ENCODE measurements around the gene NMT2. TPM values are rescaled to one million over a fixed set of nuclear protein-coding genes. Genes with fewer than 3 reads are reported as not detected.

Gene NMT2
- total RNA-seq, 4 donors from 2014 or later = 15.7 to 19.4 (median 18.4) TPM

GRCh38 chr10:15169555-15170401 is 1.3 kb upstream of the NMT2 start:
- TF ChIP-seq EP300 (IDR thresholded peaks at IDR 0.05) = no peak
- no peak for TF ChIP-seq POLR2A (IDR thresholded peaks at IDR 0.05)
- TF ChIP-seq CTCF (IDR thresholded peaks at IDR 0.05) = no peak
- no peak for TF ChIP-seq POLR2AphosphoS5 (IDR thresholded peaks at IDR 0.05)
- WGBS, 2 donors (ENCODE audit: low coverage in 1 of 2) = 55% methylated on average over 10 to 11 of the region's 16 CpGs
- ATAC-seq = no peak
- no peaks in the 10 kb centered on the region for H3K9me3 ChIP-seq
- peak overlapping the region in 1 of 2 donors; percentile 33 for H3K4me3 ChIP-seq
- H3K27me3 ChIP-seq = no peaks in the 10 kb centered on the region
- H3K27ac ChIP-seq = peak overlapping the region in 3 of 4 donors; percentile 59 to 72 (median 63)
- no peaks in the 10 kb centered on the region for H3K36me3 ChIP-seq
- peaks cover 0 to 33% (median 13%) of the 10 kb centered on the region in 3 donors for H3K4me1 ChIP-seq

- no peaks in the 10 kb centered on the region for H3K9me3 ChIP-seq
- TF ChIP-seq EP300 (IDR thresholded peaks at IDR 0.05) (no peak), POLR2AphosphoS5 (IDR thresholded peaks at IDR 0.05) (no peak), POLR2A (IDR thresholded peaks at IDR 0.05) (no peak)
- no peaks in the 10 kb centered on the region for H3K27me3 ChIP-seq
- peak overlapping the region in 1 of 2 donors; percentile 33 for H3K4me3 ChIP-seq
- H3K27ac ChIP-seq = peak overlapping the region in 3 of 4 donors; percentile 59 to 72 (median 63)
- peaks cover 0 to 33% (median 13%) of the 10 kb centered on the region in 3 donors for H3K4me1 ChIP-seq
- 25 to 46% methylated on average over 5 to 7 of the region's 44 CpGs for WGBS, 2 donors (ENCODE audit: low coverage in 1 of 2)
- H3K36me3 ChIP-seq = no peaks in the 10 kb centered on the region
- peak; percentile 80 for ATAC-seq
These were observed 477 bp upstream of the NMT2 start for GRCh38 chr10:15168786-15169554.

- 3% methylated on average over 11 to 12 of the region's 54 CpGs for WGBS, 2 donors (ENCODE audit: low coverage in 1 of 2)
- H3K4me1 ChIP-seq = peaks cover 0 to 33% (median 13%) of the 10 kb centered on the region in 3 donors
These were observed 842 bp downstream of the NMT2 start for GRCh38 chr10:15167411-15168290.

GRCh38 chr10:15166325-15166724 is 2.2 kb downstream of the NMT2 start:
- no peak for ATAC-seq
- peak overlapping the region in 1 of 4 donors; percentile 94 for H3K27ac ChIP-seq
- WGBS, 2 donors (ENCODE audit: low coverage in 1 of 2) = 58 to 59% methylated on average over 2 of the region's 2 CpGs
- H3K27me3 ChIP-seq = no peaks in the 10 kb centered on the region
- no peak for TF ChIP-seq CTCF (IDR thresholded peaks at IDR 0.05)
- TF ChIP-seq EP300 (IDR thresholded peaks at IDR 0.05) = no peak
- TF ChIP-seq POLR2AphosphoS5 (IDR thresholded peaks at IDR 0.05) = no peak
- TF ChIP-seq POLR2A (IDR thresholded peaks at IDR 0.05) = no peak
- no peaks in the 10 kb centered on the region for H3K36me3 ChIP-seq
- H3K4me3 ChIP-seq = peak overlapping the region in 1 of 2 donors; percentile 99
- no peaks in the 10 kb centered on the region for H3K9me3 ChIP-seq
- peaks cover 0 to 33% (median 13%) of the 10 kb centered on the region in 3 donors for H3K4me1 ChIP-seq

More at GRCh38 chr10:15167411-15168290, 842 bp downstream of the NMT2 start:
- TF ChIP-seq EP300 (IDR thresholded peaks at IDR 0.05) = no peak
- peak in 3 of 4 experiments; percentile 43 to 55 (median 50) for TF ChIP-seq CTCF (IDR thresholded peaks at IDR 0.05)
- no peaks in the 10 kb centered on the region for H3K9me3 ChIP-seq
- H3K4me3 ChIP-seq = peak overlapping the region; percentile 71 to 99
- H3K27ac ChIP-seq = peak overlapping the region; percentile 57 to 95 (median 93)
- H3K27me3 ChIP-seq = no peaks in the 10 kb centered on the region
- peak; percentile 37 for ATAC-seq
- H3K36me3 ChIP-seq = no peaks in the 10 kb centered on the region
